EL (cell line): ENCODE results near the gene ACY1.

Experiments used
- DNase-seq: peaks from one replicate; pipeline ENCODE4 v3.0.0-alpha.2; 2016

ACY1 gene

DNA sequence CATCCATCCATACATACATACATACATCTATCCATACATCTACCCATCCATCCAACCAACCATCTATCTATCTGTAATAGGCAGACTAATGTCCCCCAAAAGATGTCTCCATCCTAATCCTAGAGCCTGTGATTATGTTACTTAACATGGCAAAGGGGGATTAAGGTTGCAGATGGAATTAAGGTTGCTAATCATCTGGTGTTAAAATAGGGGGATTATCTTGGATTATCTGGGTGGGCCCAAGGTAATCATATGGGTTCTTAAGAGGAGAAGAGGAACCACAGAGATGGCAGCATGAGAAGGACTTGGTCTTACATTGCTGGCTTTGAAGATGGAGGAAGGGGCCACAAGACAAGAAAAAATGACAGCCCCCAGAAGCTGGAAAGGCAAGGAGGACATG is 27.1 kb downstream of the ACY1 start:
- no peak for DNase-seq

- DNase-seq: no peak
Measured at GRCh38 chr3:52012699-52013098, 29.4 kb downstream of the ACY1 start.

DNA sequence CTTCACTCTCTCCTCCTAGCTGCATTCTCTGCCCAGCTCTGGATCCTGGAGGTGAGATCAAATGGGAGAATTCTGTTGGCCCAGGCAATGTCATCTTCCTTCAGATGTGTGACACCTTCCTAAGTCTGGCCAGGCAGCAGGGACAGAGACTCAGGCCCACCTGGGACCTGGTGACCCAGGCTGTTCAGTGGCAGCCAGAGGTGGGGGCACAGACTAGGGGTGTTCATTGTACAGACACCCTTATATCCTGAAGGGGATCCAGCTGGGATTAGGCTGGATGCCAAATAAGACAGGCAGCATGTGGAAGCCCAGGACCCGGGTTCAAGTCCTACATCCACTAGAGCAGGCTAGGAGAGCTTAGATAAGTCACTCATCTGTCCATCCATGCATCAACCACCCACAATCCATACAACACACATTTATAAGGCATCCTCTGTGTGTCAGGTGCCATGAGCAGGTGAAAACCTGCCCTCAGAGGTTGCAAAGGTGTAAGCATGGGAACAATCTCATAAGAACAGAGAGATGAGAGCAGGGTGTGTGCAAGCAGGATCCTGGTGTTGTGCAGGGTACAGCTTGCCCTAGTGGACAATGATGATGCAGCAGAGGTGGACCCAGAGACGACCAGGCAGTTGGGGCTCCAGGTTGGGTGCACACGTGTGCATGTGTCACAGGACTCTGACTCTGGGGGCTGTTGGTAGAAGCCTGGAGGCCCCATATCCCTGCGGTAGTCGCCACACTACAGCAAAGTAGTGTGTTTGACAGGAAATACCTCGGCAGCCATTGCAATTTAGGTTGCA is 30.7 kb downstream of the ACY1 start:
- DNase-seq: no peak

DNA sequence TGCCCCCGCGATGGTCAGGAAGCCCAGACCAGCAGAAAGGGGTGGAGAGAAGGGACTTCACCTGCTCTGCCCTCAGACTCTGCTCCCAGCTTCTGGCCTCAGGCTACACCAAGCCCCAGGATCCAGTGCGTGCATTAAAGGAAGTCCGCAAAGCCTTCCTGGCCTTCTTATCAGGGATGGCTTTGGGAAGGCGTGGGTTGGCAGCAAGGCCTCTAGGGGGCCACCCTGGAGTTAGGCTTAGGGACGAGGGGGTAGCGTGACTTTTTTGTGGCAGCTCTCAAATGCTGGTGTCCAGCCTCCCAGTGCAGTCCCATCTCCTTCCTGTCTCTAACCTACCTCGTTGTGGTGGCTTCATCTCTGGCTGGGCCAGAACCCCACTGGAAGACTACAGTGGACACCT is 31.3 kb downstream of the ACY1 start:
- DNase-seq: peak; percentile 25

DNA sequence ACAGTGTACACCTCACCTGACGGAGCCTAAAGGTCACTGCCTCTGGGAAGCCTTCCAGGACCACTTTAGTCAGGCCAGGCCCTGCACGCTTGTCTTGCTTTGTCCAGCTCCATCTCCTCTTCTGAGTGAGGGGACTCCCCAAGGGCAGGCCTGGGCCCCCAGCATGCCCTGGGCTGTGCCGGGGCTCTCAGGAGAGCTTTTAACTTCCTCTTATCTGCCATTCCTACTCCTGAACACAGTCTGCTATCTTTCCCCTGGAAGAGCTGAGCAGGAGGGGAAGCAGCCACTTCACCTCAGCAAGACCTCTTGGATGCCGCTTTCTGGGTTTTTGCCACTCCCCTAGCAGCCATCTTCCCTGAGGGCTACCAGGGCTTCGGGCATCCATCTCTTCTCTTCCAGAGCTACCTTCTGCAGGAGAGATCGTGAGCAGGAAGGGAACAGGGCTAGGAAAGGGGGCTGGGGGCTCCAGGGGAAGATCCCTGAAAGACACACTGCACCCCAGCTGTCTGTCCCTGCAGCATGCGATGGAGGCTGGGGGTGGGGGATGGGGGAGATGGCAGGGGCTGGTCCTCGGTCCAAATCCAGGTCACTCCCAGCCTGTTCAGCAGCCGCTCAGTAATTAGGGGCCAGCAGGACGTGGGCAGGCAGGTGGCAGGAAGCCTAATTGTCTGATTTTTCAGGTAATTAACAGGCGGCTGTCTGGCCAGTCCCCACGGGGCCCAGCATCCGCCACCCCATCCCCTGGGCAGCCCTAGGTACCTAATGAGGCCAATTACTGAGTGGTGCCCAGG is 32.3 kb downstream of the ACY1 start:
- DNase-seq: no peak

- no peak for DNase-seq
Measured at GRCh38 chr3:52017586-52017985, 34.3 kb downstream of the ACY1 start.

DNA sequence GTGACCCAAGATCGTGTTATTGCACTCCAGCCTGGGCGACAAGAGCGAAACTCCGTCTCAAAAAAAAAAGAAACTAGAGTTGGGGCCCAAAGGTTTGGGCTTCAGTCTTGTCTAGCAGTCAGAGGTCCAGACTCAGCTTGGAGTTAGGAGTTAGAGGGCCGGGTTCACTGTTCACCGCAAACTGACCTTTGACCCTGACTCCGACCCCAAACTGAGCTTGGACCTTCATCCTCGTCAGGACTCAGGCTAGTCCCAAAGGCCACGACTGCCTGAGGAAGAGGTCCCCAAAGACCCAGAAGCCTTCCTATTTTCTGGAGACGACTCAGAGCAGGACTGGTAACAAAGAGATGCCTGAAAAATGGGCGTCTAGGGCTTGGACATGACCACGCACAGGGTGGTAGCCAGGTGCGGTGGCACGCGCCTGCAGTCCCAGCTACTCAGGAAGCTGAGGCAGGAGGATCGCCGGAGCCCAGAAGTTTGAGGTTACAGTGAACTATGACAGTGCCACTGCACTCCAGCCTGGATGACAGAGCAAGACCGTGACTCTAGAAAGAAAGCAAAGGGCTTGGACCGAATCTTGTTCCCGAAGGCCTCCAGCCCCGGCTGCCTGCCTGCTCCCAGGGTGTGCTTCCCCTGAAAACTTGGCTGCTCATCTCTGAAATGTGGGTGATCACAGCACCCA is 35.1 kb downstream of the ACY1 start:
- DNase-seq: no peak

DNA sequence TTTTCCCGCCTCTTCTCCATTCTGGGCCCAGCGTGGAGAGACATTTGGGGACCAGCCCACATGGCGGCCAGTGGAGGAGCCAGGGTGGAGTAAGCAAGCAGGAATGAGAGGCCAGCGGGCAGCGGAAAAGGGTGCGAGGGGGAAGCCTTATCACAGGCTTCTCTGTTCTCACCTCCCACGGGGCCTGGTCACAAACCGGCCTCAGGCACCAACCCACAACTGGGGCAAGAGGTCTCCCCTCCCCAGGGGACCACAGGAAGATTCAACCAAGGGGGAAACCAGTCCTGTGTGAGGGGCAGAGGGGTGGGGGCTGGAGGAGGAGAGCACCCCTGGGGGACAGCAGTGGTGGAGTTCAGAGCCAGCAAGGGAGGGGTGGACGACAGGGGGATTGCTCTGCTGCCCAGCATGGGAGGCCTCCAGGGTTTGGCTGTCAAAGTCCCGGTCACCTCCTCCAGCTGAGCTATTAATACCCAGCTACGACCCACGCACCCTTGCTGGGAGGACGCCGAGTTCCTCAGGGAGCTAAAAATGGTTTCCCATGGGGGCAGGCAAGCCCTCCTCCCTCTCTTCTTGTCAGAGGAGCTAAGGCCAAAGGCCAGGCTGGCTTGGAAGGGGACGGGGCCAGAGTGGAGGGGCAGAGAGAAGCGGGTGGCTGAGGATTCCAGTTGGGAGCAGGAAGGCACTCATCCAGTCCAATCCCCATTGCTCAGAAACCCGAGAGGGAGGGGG is 36.2 kb downstream of the ACY1 start:
- no peak for DNase-seq

GRCh38 chr3:52020796-52021195 is 37.5 kb downstream of the ACY1 start:
- DNase-seq: no peak

- DNase-seq: no peak
Measured at GRCh38 chr3:52021489-52022268, 38.3 kb downstream of the ACY1 start.

- no peak for DNase-seq
Measured at GRCh38 chr3:52022323-52023100, 39.2 kb downstream of the ACY1 start.

GRCh38 chr3:52023101-52023770 is 39.9 kb downstream of the ACY1 start:
- DNase-seq: no peak

DNA sequence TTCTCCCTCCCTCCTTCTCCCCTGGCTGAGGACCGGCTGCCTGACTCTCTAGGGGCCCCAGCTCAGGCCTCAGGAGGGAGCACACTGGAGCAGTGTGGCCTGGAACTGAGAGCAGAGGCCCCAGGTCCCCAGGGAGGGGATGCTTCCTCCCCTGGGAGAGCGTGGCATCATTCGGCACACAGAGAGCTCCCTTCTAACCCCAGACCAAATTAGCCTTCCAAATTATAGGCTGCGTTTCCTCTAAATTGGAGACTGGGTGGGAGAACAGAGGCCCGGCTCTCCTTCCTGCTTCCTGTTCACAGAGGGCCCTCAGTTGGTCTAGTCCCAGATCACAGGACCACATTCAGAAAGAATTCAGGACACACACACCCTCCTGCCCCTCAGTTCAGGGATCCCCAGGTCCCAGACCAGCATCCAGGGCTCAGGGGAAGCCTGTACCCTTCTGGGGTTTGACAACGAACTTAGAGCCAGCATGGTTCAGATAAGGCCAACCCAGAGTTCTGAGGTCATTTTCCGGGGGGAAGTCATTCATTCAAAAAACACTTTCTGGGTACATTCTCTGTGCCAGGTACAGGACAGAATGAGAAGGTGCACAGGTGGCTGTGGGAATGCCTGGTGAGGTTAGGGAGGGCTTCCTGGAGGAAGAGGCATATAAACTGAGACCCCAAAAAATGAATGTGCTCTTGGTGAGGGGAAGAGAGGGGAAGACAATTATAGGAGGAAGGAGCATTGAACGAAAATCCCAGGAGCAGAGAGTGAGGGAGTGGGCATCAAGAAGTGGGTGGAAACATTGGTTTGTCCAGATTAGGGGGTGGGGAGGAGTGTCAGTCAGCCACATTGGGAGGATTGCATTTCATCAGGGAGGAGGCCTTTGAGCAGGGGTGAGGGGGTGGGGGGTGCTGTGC is 40.8 kb downstream of the ACY1 start:
- no peak for DNase-seq

- no peak for DNase-seq
Measured at GRCh38 chr3:52024765-52025452, 41.6 kb downstream of the ACY1 start.

GRCh38 chr3:52025453-52025852 is 42.1 kb downstream of the ACY1 start:
- no peak for DNase-seq

DNA sequence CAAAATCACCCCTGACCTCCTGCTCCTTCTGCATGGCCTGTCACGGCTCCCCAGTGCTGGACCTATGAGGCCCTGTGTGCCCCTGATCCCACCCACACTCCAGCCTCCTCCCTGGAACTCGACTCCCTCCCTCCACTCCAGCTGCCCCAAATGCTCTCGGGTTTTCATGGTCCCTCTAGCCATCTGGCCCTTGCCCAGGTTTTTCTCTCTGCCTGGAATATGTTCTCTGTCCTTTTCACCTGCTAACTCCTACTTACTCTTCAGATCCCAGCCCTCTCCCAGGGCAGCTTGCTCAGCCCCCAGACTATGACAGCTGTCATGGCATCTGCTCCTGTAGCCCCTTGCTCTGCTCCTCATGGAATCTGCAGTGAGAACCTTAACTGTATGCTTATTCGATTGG is 42.7 kb downstream of the ACY1 start:
- no peak for DNase-seq

DNA sequence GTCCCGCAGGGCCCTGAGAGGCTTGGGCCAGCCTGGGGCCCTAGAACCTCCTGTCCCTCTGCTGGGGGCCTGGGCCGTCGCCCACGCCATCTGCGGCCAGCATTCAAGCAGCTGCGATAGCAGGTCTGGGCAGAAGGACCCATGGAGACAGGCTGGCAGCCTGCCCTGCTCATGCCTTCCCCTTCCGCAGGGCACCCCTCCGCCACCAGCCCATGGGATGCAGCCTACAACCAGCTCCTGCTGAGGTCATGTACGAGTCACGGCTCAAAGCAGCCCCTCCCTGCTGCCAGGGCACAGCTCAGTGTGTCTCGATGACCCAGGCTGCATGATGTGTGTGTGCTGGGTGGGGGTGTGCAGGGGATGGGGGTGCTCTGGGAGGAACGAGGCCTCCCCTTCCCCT is 45.2 kb downstream of the ACY1 start:
- DNase-seq: peak; percentile 26

DNA sequence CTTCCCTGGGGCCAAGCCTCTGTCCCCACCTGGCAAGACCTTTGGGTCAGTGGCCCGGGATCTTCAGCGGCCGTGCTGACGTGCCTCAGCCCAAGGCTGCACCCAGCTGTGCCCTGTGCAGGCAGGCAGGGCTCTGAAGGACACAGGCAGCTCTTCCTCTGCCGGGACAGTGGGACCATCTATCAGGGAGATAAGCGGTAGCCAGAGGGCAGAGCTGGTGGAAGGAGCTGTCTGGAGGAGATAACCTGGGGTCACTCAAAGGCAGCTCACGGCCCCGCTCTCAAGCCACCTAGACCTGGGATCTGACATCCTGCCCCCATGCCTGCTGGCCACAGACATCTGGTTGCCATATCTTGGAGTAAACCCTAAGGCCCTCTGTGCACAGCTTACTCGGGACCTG is 45.7 kb downstream of the ACY1 start:
- no peak for DNase-seq

- DNase-seq: no peak
Measured at GRCh38 chr3:52029535-52029934, 46.2 kb downstream of the ACY1 start.
